DOHH2 (cell line): ENCODE results near the gene GYPA.

ENCODE experiments used
- CTCF ChIP-seq: fragments of 200-600 bp; sonication (generic); IDR thresholded peaks from one replicate; pipeline ENCODE4 v1.5.1; 2014; ENCODE audit warnings: antibody characterized with exemption, mild to moderate bottlenecking, low read depth, low read length; ENCODE audit not compliant: poor library complexity, severe bottlenecking
- EZH2phosphoT487 ChIP-seq: fragments of 200-600 bp; sonication (generic); IDR thresholded peaks from 2 replicates; pipeline ENCODE4 v1.6.1; 2017; ENCODE audit warnings: borderline replicate concordance, mild to moderate bottlenecking, antibody characterized with exemption, low read length, moderate library complexity, mixed read lengths

- TF ChIP-seq CTCF (no peak), EZH2phosphoT487 (no peak)
Observed at GRCh38 chr4:144169211-144169610, 28.7 kb upstream of the GYPA start.
